Sigmoid colon (tissue), 4 donors: ENCODE results near the gene ZSCAN12.

Experiments used
- EP300 ChIP-seq, 4 donors: sonication (generic); formaldehyde crosslinking; IDR thresholded peaks; one replicate each; pipeline ENCODE4 v1.6.1; 2017; ENCODE audit warnings: antibody characterized with exemption in 4 of 4
- POLR2A ChIP-seq, 2 donors: fragments of 450-650 bp; IDR thresholded peaks; one replicate each; pipeline ENCODE4 v1.6.1; 2016; ENCODE audit warnings: antibody characterized with exemption in 2 of 2, mild to moderate bottlenecking in 2 of 2, moderate library complexity in 2 of 2
- POLR2AphosphoS5 ChIP-seq, 4 donors: sonication (generic); formaldehyde crosslinking; IDR thresholded peaks; one replicate each; pipeline ENCODE4 v1.6.1; 2017; ENCODE audit warnings: antibody characterized with exemption in 4 of 4
- TF ChIP-seq, protein P1 (sequence below), 4 experiments: fragments of 450-650 bp in 3 of 4; fragments of 200-600 bp in 1 of 4; IDR thresholded peaks; one replicate each; pipeline ENCODE4 v1.5.1; 2016 to 2019; ENCODE audit warnings: antibody characterized with exemption in 4 of 4, mild to moderate bottlenecking in 3 of 4, moderate library complexity in 2 of 4

GRCh38 chr6:28333047-28333446 lies 66.5 kb downstream of the ZSCAN12 start:
- TF ChIP-seq POLR2A (IDR thresholded peaks at IDR 0.05) (no peak), POLR2AphosphoS5 (IDR thresholded peaks at IDR 0.05) (no peak), EP300 (IDR thresholded peaks at IDR 0.05) (no peak)
- TF ChIP-seq, protein P1, sequence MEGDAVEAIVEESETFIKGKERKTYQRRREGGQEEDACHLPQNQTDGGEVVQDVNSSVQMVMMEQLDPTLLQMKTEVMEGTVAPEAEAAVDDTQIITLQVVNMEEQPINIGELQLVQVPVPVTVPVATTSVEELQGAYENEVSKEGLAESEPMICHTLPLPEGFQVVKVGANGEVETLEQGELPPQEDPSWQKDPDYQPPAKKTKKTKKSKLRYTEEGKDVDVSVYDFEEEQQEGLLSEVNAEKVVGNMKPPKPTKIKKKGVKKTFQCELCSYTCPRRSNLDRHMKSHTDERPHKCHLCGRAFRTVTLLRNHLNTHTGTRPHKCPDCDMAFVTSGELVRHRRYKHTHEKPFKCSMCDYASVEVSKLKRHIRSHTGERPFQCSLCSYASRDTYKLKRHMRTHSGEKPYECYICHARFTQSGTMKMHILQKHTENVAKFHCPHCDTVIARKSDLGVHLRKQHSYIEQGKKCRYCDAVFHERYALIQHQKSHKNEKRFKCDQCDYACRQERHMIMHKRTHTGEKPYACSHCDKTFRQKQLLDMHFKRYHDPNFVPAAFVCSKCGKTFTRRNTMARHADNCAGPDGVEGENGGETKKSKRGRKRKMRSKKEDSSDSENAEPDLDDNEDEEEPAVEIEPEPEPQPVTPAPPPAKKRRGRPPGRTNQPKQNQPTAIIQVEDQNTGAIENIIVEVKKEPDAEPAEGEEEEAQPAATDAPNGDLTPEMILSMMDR (IDR thresholded peaks at IDR 0.05), result no peak
